HEK293 (cell line): ENCODE results near the gene CROCC.

Experiments used
- CTCF ChIP-seq: fragments of 450-650 bp; formaldehyde crosslinking; IDR thresholded peaks from 2 replicates; pipeline ENCODE4 v1.5.1; 2016; ENCODE audit warnings: missing biosample characterization, missing genetic modification characterization
- ZSCAN16 ChIP-seq: fragments of 450-650 bp; formaldehyde crosslinking; IDR thresholded peaks from 2 replicates; pipeline ENCODE4 v1.5.1; 2016; ENCODE audit warnings: missing biosample characterization, missing genetic modification characterization

- TF ChIP-seq CTCF (tag by site-specific recombination) (no peak), ZSCAN16 (tag by site-specific recombination) (no peak)
Observed at GRCh38 chr1:16978139-16978538, 56.4 kb downstream of the CROCC start.
